Gastroesophageal sphincter (tissue), 4 donors: Measurements from ENCODE around the gene SYNE1. TPM values are rescaled to one million over a fixed set of nuclear protein-coding genes. Genes with fewer than 3 reads are reported as not detected.

ENCODE experiments used
- ATAC-seq: fragments of 150-250 bp; one replicate; pipeline ENCODE4 v1.9.1; 2016; ENCODE audit warnings: mild to moderate bottlenecking, moderate library complexity
- H3K27ac ChIP-seq, 4 donors: fragments of 200-600 bp; sonication (generic) in 3 of 4; 1 replicate in 3 of 4; 2 replicates in 1 of 4; pipeline ENCODE4 v1.5.1; 2016 to 2019
- H3K27me3 ChIP-seq: fragments of 200-600 bp; sonication (generic); one replicate; pipeline ENCODE4 v1.5.1; 2019
- H3K36me3 ChIP-seq, 2 donors: fragments of 200-600 bp; sonication (generic); one replicate each; pipeline ENCODE4 v1.5.1; 2019; ENCODE audit warnings: control low read depth in 1 of 2
- H3K4me1 ChIP-seq, 3 donors: fragments of 200-600 bp; sonication (generic); 1 replicate in 2 of 3; 2 replicates in 1 of 3; pipeline ENCODE4 v1.5.1; 2016 to 2019; ENCODE audit warnings: control low read depth in 2 of 3
- H3K4me3 ChIP-seq, 2 donors: fragments of 200-600 bp; sonication (generic); one replicate each; pipeline ENCODE4 v1.5.1; 2019; ENCODE audit warnings: mild to moderate bottlenecking in 1 of 2, moderate library complexity in 1 of 2
- H3K9me3 ChIP-seq, 3 donors: fragments of 200-600 bp; sonication (generic); one replicate each; pipeline ENCODE4 v1.5.1; 2017 to 2019; ENCODE audit warnings: control low read depth in 2 of 3
- EP300 ChIP-seq: sonication (generic); formaldehyde crosslinking; IDR thresholded peaks from one replicate; pipeline ENCODE4 v1.6.1; 2017; ENCODE audit warnings: antibody characterized with exemption, mild to moderate bottlenecking
- POLR2A ChIP-seq, 2 donors: fragments of 450-650 bp; IDR thresholded peaks; one replicate each; pipeline ENCODE4 v1.6.1; 2017; ENCODE audit warnings: antibody characterized with exemption in 2 of 2, mild to moderate bottlenecking in 2 of 2, moderate library complexity in 1 of 2
- POLR2AphosphoS5 ChIP-seq: sonication (generic); formaldehyde crosslinking; IDR thresholded peaks from one replicate; pipeline ENCODE4 v1.6.1; 2017; ENCODE audit warnings: antibody characterized with exemption
- WGBS, 2 donors: methylation state at CpG; one replicate each; pipeline ENCODE4 v1.1.5; 2018; ENCODE audit warnings: low coverage in 1 of 2; 5-methylcytosine and 5-hydroxymethylcytosine counted together
- total RNA-seq, 4 donors: library from RNA; depleted of rRNA; stranded (reverse); fragments of >200 nt; gene quantifications; one replicate each; pipeline ENCODE4 v1.1.0, GENCODE V29; 2016
- TF ChIP-seq, protein P1 (sequence below), 4 experiments: fragments of 200-600 bp in 2 of 4; fragments of 450-650 bp in 2 of 4; sonication (generic) in 1 of 4; IDR thresholded peaks; one replicate each; pipeline ENCODE4 v1.5.1; 2017 to 2019; ENCODE audit warnings: antibody characterized with exemption in 4 of 4, mild to moderate bottlenecking in 2 of 4, moderate library complexity in 2 of 4

SYNE1 gene
- total RNA-seq, 4 donors from 2014 or later = 160 to 268 (median 215) TPM

GRCh38 chr6:152585236-152585635 lies 51.9 kb downstream of the SYNE1 start:
- TF ChIP-seq EP300 = no peak
- TF ChIP-seq, protein P1, sequence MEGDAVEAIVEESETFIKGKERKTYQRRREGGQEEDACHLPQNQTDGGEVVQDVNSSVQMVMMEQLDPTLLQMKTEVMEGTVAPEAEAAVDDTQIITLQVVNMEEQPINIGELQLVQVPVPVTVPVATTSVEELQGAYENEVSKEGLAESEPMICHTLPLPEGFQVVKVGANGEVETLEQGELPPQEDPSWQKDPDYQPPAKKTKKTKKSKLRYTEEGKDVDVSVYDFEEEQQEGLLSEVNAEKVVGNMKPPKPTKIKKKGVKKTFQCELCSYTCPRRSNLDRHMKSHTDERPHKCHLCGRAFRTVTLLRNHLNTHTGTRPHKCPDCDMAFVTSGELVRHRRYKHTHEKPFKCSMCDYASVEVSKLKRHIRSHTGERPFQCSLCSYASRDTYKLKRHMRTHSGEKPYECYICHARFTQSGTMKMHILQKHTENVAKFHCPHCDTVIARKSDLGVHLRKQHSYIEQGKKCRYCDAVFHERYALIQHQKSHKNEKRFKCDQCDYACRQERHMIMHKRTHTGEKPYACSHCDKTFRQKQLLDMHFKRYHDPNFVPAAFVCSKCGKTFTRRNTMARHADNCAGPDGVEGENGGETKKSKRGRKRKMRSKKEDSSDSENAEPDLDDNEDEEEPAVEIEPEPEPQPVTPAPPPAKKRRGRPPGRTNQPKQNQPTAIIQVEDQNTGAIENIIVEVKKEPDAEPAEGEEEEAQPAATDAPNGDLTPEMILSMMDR (IDR thresholded peaks at IDR 0.05) = no peak
- TF ChIP-seq POLR2AphosphoS5 = no peak
- no peak for TF ChIP-seq POLR2A (IDR thresholded peaks at IDR 0.05)
- Histone ChIP-seq H3K9me3 (no peaks in the 10 kb centered on the region), H3K36me3 (no peaks in the 10 kb centered on the region), H3K4me1 (no peaks in the 10 kb centered on the region), H3K27ac (no peak overlapping the region), H3K4me3 (no peak overlapping the region), H3K27me3 (no peaks in the 10 kb centered on the region)
- no peak for ATAC-seq
- 73 to 81% methylated on average over 3 of the region's 3 CpGs for WGBS, 2 donors

DNA sequence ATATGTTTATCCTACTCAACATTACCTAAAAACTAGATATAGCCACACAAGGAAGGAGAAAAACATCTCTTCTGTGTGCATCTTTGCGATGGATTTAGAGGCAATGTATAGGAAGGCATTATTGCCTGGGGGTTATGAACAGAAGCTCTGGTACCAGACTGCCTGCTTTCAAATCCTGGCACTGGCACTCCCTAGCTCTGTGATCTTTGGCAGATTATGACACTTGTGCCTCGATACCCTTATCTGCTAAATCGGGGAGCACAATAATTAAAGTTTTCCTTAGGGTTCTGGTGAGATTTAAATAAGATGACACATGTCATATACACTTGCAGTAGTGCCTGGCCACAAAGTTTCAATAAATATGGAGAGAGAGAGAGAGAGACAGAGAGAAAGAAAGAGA lies 53.3 kb downstream of the SYNE1 start:
- no peaks in the 10 kb centered on the region for H3K36me3 ChIP-seq
- no peak for ATAC-seq
- no peak overlapping the region for H3K27ac ChIP-seq
- no peaks in the 10 kb centered on the region for H3K4me1 ChIP-seq
- H3K27me3 ChIP-seq = no peaks in the 10 kb centered on the region
- TF ChIP-seq POLR2AphosphoS5 (no peak), EP300 (no peak), POLR2A (IDR thresholded peaks at IDR 0.05) (no peak)
- TF ChIP-seq, protein P1 (IDR thresholded peaks at IDR 0.05) = no peak
- no peaks in the 10 kb centered on the region for H3K9me3 ChIP-seq
- WGBS, 2 donors = 70 to 80% methylated on average over 3 of the region's 3 CpGs
- H3K4me3 ChIP-seq = no peak overlapping the region

GRCh38 chr6:152576525-152576924 lies 60.6 kb downstream of the SYNE1 start:
- H3K9me3 ChIP-seq = no peaks in the 10 kb centered on the region
- WGBS, 2 donors = 43 to 62% methylated on average over 1 of the region's 1 CpG
- no peak overlapping the region for H3K4me3 ChIP-seq
- H3K36me3 ChIP-seq = no peaks in the 10 kb centered on the region
- ATAC-seq = no peak
- no peak overlapping the region for H3K27ac ChIP-seq
- TF ChIP-seq, protein P1 (IDR thresholded peaks at IDR 0.05) = no peak
- TF ChIP-seq POLR2A (IDR thresholded peaks at IDR 0.05) = no peak
- TF ChIP-seq EP300 = no peak
- no peaks in the 10 kb centered on the region for H3K27me3 ChIP-seq
- peaks cover 0 to 22% (median 0%) of the 10 kb centered on the region in 3 donors for H3K4me1 ChIP-seq

- 29 to 53% methylated on average over 4 of the region's 4 CpGs for WGBS, 2 donors
These were observed 61.5 kb downstream of the SYNE1 start for GRCh38 chr6:152575621-152576150.

GRCh38 chr6:152575161-152575560 lies 62.0 kb downstream of the SYNE1 start:
- H3K36me3 ChIP-seq = no peaks in the 10 kb centered on the region
- H3K27ac ChIP-seq = no peak overlapping the region
- no peaks in the 10 kb centered on the region for H3K9me3 ChIP-seq
- H3K27me3 ChIP-seq = no peaks in the 10 kb centered on the region
- WGBS, 2 donors = 39 to 61% methylated on average over 2 of the region's 2 CpGs
- TF ChIP-seq, protein P1 (IDR thresholded peaks at IDR 0.05) = no peak
- no peak for TF ChIP-seq EP300
- no peak for TF ChIP-seq POLR2AphosphoS5
- TF ChIP-seq POLR2A (IDR thresholded peaks at IDR 0.05) = no peak
- ATAC-seq = no peak
- peaks cover 0 to 22% (median 0%) of the 10 kb centered on the region in 3 donors for H3K4me1 ChIP-seq
- H3K4me3 ChIP-seq = no peak overlapping the region

More at GRCh38 chr6:152575621-152576150, 61.5 kb downstream of the SYNE1 start:
- no peaks in the 10 kb centered on the region for H3K36me3 ChIP-seq
- ATAC-seq = peak; percentile 71
- H3K4me3 ChIP-seq = no peak overlapping the region
- no peaks in the 10 kb centered on the region for H3K27me3 ChIP-seq
- H3K27ac ChIP-seq = no peak overlapping the region
- peak; percentile 58 for TF ChIP-seq POLR2AphosphoS5
- TF ChIP-seq, protein P1 (IDR thresholded peaks at IDR 0.05) = no peak
- H3K4me1 ChIP-seq = peaks cover 0 to 22% (median 0%) of the 10 kb centered on the region in 3 donors
- H3K9me3 ChIP-seq = no peaks in the 10 kb centered on the region
